HEK293 (cell line): ENCODE results near the gene NCF2.

Source experiments
- CTCF ChIA-PET: fragments of 350-600 bp; formaldehyde crosslinking; extraction: SDS; loops from one replicate; lab custom pipeline; 2021; ENCODE audit warnings: antibody characterized with exemption; lab: Yijun Ruan, JAX
- POLR2A ChIA-PET: fragments of 300-600 bp; formaldehyde crosslinking; extraction: SDS; loops from one replicate; lab custom pipeline; 2020; ENCODE audit warnings: antibody characterized with exemption, inconsistent platforms; lab: Yijun Ruan, JAX
- H3K27ac ChIP-seq: fragments of 200-500 bp; sonication (Bioruptor generic); 2 replicates; pipeline ENCODE4 v1.5.1; 2014; ENCODE audit warnings: low read depth, low read length, control low read depth, inconsistent platforms; ENCODE audit errors: extremely low read depth
- H3K36me3 ChIP-seq, 2 experiments: fragments of 200-500 bp in 1 of 2; sonication (Bioruptor generic) in 1 of 2; 1 replicate in 1 of 2; 2 replicates in 1 of 2; pipeline ENCODE4 v1.5.1; 2014 to 2017; ENCODE audit warnings: inconsistent platforms in 2 of 2, low read length in 2 of 2; ENCODE audit not compliant: control insufficient read depth in 2 of 2, insufficient read depth in 1 of 2
- H3K4me1 ChIP-seq: fragments of 200-500 bp; sonication (Bioruptor generic); 2 replicates; pipeline ENCODE4 v1.5.1; 2014; ENCODE audit warnings: mild to moderate bottlenecking, low read length, inconsistent platforms; ENCODE audit not compliant: control insufficient read depth, insufficient read depth
- H3K4me3 ChIP-seq: 2 replicates; pipeline ENCODE4 v1.5.1; 2011; ENCODE audit warnings: low read depth, mild to moderate bottlenecking, control low read depth, low read length, moderate library complexity
- H3K9me3 ChIP-seq: fragments of 200-500 bp; sonication (Bioruptor generic); 2 replicates; pipeline ENCODE4 v1.5.1; 2014; ENCODE audit warnings: low read depth, low read length, inconsistent platforms; ENCODE audit not compliant: control insufficient read depth, insufficient read depth
- BCL6B ChIP-seq: fragments of 450-650 bp; formaldehyde crosslinking; IDR thresholded peaks from 2 replicates; pipeline ENCODE4 v1.5.1; 2017; ENCODE audit warnings: missing biosample characterization, missing genetic modification characterization
- CTCF ChIP-seq: fragments of 450-650 bp; formaldehyde crosslinking; IDR thresholded peaks from 2 replicates; pipeline ENCODE4 v1.5.1; 2016; ENCODE audit warnings: missing biosample characterization, missing genetic modification characterization
- PRDM6 ChIP-seq: fragments of 450-650 bp; formaldehyde crosslinking; IDR thresholded peaks from 2 replicates; pipeline ENCODE4 v1.5.1; 2017; ENCODE audit warnings: missing biosample characterization, missing genetic modification characterization
- TRIM28 ChIP-seq: IDR thresholded peaks from 2 replicates; pipeline ENCODE4 v1.6.1; 2011; ENCODE audit warnings: low read length, control low read depth, borderline replicate concordance
- ZBTB48 ChIP-seq: fragments of 450-650 bp; formaldehyde crosslinking; IDR thresholded peaks from 2 replicates; pipeline ENCODE4 v1.5.1; 2016; ENCODE audit warnings: missing biosample characterization, missing genetic modification characterization
- ZFP37 ChIP-seq: fragments of 450-650 bp; formaldehyde crosslinking; IDR thresholded peaks from 2 replicates; pipeline ENCODE4 v1.5.1; 2016; ENCODE audit warnings: missing biosample characterization, missing genetic modification characterization
- ZNF121 ChIP-seq: fragments of 450-650 bp; formaldehyde crosslinking; IDR thresholded peaks from 2 replicates; pipeline ENCODE4 v1.5.1; 2016; ENCODE audit warnings: missing biosample characterization, missing genetic modification characterization
- ZNF155 ChIP-seq: fragments of 450-650 bp; formaldehyde crosslinking; IDR thresholded peaks from 2 replicates; pipeline ENCODE4 v1.5.1; 2016; ENCODE audit warnings: missing biosample characterization, missing genetic modification characterization
- ZNF23 ChIP-seq: fragments of 450-650 bp; formaldehyde crosslinking; IDR thresholded peaks from 2 replicates; pipeline ENCODE4 v1.5.1; 2016; ENCODE audit warnings: missing biosample characterization, missing genetic modification characterization, borderline replicate concordance
- ZNF341 ChIP-seq: fragments of 450-650 bp; formaldehyde crosslinking; IDR thresholded peaks from 2 replicates; pipeline ENCODE4; 2016; ENCODE audit warnings: low read depth, missing biosample characterization, missing genetic modification characterization
- ZNF473 ChIP-seq: fragments of 450-650 bp; formaldehyde crosslinking; IDR thresholded peaks from 2 replicates; pipeline ENCODE4 v1.5.1; 2017; ENCODE audit warnings: missing biosample characterization, missing genetic modification characterization
- ZNF513 ChIP-seq: fragments of 450-650 bp; IDR thresholded peaks from 2 replicates; pipeline ENCODE4 v1.5.1; 2018; ENCODE audit warnings: missing biosample characterization, missing genetic modification characterization
- ZNF544 ChIP-seq: fragments of 450-650 bp; formaldehyde crosslinking; IDR thresholded peaks from 2 replicates; pipeline ENCODE4 v1.5.0; 2017; ENCODE audit warnings: missing biosample characterization, missing genetic modification characterization
- ZNF555 ChIP-seq: fragments of 450-650 bp; formaldehyde crosslinking; conservative IDR thresholded peaks from 2 replicates; pipeline ENCODE4 v1.5.1; 2017; ENCODE audit warnings: missing biosample characterization, mild to moderate bottlenecking, missing genetic modification characterization, inconsistent platforms
- ZNF571 ChIP-seq: fragments of 450-650 bp; formaldehyde crosslinking; IDR thresholded peaks from 2 replicates; pipeline ENCODE4 v1.5.0; 2017; ENCODE audit warnings: missing biosample characterization, missing genetic modification characterization
- ZNF596 ChIP-seq: fragments of 450-650 bp; IDR thresholded peaks from 2 replicates; pipeline ENCODE4 v1.5.0; 2018; ENCODE audit warnings: missing biosample characterization, mild to moderate bottlenecking, missing genetic modification characterization, moderate library complexity
- ZSCAN23 ChIP-seq: fragments of 450-650 bp; formaldehyde crosslinking; IDR thresholded peaks from 2 replicates; pipeline ENCODE4 v1.5.1; 2016; ENCODE audit warnings: missing biosample characterization, missing genetic modification characterization
- TF ChIP-seq, protein P1 (sequence below): fragments of 450-650 bp; formaldehyde crosslinking; IDR thresholded peaks from 2 replicates; pipeline ENCODE4 v1.5.1; 2017; ENCODE audit warnings: missing biosample characterization, missing genetic modification characterization

NCF2 gene

DNA sequence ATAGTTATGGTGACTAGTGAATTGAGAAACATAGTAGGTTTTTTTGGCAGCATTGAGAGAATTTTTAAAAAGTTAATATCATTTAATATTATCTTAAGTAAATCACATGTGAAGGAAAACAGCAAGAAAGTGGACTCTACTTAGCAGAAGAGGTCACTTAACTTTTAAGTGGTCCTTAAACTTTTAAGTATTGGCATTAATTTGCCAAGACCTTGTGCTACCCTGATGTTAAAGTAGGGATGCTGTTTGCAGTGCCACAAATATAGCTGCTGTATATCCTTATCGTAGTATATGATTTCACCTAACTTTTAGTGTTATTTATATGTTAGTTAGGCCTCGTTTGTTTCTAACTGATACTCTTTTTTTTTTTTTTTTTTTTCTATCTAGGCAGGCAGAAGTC, 77.8 kb downstream of the NCF2 start:
- Histone ChIP-seq H3K36me3 (peaks cover 0 to under 1% of the 10 kb centered on the region in 2 experiments; a peak in 1 of 3 replicates), H3K9me3 (no peaks in the 10 kb centered on the region), H3K27ac (no peak overlapping the region), H3K4me3 (no peak overlapping the region), H3K4me1 (peaks cover 10% of the 10 kb centered on the region; the same call in 1 of the 2 replicates)
- ChIA-PET CTCF (interaction anchor here (0.7 to 0.8 kb wide), 2 partner anchors 37 to 859 kb away, joined by 3 to 4 read pairs; no protein-coding TSS in a partner anchor), POLR2A (no interaction called here)
- TF ChIP-seq, protein P1, sequence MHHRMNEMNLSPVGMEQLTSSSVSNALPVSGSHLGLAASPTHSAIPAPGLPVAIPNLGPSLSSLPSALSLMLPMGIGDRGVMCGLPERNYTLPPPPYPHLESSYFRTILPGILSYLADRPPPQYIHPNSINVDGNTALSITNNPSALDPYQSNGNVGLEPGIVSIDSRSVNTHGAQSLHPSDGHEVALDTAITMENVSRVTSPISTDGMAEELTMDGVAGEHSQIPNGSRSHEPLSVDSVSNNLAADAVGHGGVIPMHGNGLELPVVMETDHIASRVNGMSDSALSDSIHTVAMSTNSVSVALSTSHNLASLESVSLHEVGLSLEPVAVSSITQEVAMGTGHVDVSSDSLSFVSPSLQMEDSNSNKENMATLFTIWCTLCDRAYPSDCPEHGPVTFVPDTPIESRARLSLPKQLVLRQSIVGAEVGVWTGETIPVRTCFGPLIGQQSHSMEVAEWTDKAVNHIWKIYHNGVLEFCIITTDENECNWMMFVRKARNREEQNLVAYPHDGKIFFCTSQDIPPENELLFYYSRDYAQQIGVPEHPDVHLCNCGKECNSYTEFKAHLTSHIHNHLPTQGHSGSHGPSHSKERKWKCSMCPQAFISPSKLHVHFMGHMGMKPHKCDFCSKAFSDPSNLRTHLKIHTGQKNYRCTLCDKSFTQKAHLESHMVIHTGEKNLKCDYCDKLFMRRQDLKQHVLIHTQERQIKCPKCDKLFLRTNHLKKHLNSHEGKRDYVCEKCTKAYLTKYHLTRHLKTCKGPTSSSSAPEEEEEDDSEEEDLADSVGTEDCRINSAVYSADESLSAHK: no peak
- no peak for TF ChIP-seq PRDM6 (tag by site-specific recombination)
- TF ChIP-seq ZFP37 (tag by site-specific recombination): no peak
- TF ChIP-seq ZBTB48 (tag by site-specific recombination): no peak
- no peak for TF ChIP-seq ZNF23 (tag by site-specific recombination)
- no peak for TF ChIP-seq BCL6B (tag by site-specific recombination)
- TF ChIP-seq ZNF473: no peak
- TF ChIP-seq ZNF121 (tag by site-specific recombination): no peak
- TF ChIP-seq ZNF513 (tag by site-specific recombination): no peak

GRCh38 chr1:183508694-183509093, 81.6 kb downstream of the NCF2 start:
- no peaks in the 10 kb centered on the region for H3K36me3 ChIP-seq
- H3K27ac ChIP-seq: no peak overlapping the region
- TF ChIP-seq CTCF (tag by site-specific recombination): no peak
- no peak for TF ChIP-seq ZNF544 (tag by site-specific recombination)
- no peak for TF ChIP-seq ZNF155 (tag by site-specific recombination)
- ChIA-PET CTCF (no interaction called here), POLR2A (no interaction called here)
- no peaks in the 10 kb centered on the region for H3K9me3 ChIP-seq
- H3K4me1 ChIP-seq: no peaks in the 10 kb centered on the region
- H3K4me3 ChIP-seq: no peak overlapping the region

DNA sequence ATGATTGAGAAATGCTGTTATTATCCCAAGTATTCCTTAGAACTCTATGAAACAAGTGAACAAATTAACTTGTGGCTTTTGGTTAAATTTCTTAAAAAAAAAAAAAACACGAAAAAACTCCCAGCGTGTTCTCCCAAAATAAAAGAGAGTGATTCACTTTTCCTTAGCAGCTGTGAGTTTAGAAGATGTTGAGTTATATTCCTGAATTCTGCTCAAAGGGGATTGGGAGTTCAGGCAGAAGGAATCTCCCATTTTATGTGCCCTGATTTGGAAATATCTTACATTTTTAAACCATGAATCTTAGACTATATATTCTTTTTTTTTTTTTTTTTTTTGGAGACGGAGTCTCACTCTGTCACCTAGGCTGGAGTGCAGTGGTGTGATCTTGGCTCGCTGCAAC, 83.7 kb downstream of the NCF2 start:
- ChIA-PET POLR2A (no interaction called here), CTCF (no interaction called here)
- TF ChIP-seq ZSCAN23 (tag by site-specific recombination): no peak
- TF ChIP-seq BCL6B (tag by site-specific recombination): no peak
- no peak for TF ChIP-seq ZNF555
- TF ChIP-seq TRIM28: no peak
- TF ChIP-seq ZNF341 (tag by site-specific recombination): no peak
- TF ChIP-seq ZNF571 (tag by site-specific recombination): no peak
- TF ChIP-seq ZNF596 (tag by site-specific recombination): no peak
- Histone ChIP-seq H3K36me3 (no peaks in the 10 kb centered on the region), H3K4me1 (no peaks in the 10 kb centered on the region), H3K4me3 (no peak overlapping the region), H3K9me3 (no peaks in the 10 kb centered on the region), H3K27ac (no peak overlapping the region)
